ELR (cell line): ENCODE measurements around the gene PACSIN1.

ENCODE experiments used
- DNase-seq: peaks from one replicate; pipeline ENCODE4 v3.0.0-alpha.2; 2015; ENCODE audit warnings: low read depth

Gene PACSIN1

GRCh38 chr6:34583461-34583860 lies 117.6 kb downstream of the PACSIN1 start:
- no peak for DNase-seq

GRCh38 chr6:34583861-34584604 lies 118.2 kb downstream of the PACSIN1 start:
- no peak for DNase-seq

GRCh38 chr6:34584694-34585093 lies 118.8 kb downstream of the PACSIN1 start:
- no peak for DNase-seq
